Measurements from ENCODE around the gene HOXD11.

DNA sequence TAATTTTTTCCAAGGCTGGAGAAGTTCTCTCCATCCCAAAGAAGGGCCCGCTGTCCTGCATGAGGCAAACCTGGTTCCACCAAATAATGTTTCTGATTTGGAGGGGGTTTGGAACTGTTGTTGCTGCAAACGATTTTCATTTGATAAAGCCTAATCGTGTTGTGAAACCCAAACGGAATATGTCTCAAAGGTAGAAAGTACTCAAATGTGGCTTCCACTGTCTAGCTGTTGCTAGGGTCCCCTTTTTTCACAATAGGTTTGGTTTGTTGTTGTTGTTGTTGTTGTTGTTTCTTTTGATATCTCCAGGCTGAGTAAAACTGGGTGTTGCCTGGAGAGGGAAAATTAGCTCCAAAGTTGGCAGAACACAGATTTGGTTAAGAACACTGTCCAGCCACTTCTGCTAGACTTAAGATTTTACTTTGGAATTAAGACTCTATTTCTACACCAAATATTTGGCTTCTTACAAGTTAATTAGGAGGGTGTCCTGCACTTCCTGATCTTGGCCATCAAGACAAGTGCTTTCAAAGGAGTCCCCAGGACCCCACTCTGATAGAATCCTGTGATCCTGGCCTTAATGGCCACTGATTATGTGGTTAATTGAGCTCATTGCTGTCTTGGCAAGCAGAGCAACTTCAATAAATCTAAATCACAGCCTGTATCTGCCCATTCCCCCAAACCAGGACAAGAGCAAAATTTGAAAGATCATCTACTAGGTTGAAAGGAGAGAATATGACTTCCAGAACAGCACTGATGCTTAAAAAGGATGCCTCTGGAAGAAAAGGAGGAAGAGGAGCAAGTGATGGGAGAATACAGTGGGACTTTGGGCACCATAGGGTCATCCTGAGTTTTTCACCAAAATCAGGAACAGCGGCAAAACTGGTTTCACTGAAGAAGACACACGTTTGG lies 17.9 kb upstream of the HOXD11 start:
- TF ChIP-seq POLR2AphosphoS5 (IDR thresholded peaks at IDR 0.05) (no peak), POLR2A (IDR thresholded peaks at IDR 0.05) (no peak), EP300 (IDR thresholded peaks at IDR 0.05) (no peak)
- TF ChIP-seq, protein P1, sequence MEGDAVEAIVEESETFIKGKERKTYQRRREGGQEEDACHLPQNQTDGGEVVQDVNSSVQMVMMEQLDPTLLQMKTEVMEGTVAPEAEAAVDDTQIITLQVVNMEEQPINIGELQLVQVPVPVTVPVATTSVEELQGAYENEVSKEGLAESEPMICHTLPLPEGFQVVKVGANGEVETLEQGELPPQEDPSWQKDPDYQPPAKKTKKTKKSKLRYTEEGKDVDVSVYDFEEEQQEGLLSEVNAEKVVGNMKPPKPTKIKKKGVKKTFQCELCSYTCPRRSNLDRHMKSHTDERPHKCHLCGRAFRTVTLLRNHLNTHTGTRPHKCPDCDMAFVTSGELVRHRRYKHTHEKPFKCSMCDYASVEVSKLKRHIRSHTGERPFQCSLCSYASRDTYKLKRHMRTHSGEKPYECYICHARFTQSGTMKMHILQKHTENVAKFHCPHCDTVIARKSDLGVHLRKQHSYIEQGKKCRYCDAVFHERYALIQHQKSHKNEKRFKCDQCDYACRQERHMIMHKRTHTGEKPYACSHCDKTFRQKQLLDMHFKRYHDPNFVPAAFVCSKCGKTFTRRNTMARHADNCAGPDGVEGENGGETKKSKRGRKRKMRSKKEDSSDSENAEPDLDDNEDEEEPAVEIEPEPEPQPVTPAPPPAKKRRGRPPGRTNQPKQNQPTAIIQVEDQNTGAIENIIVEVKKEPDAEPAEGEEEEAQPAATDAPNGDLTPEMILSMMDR (IDR thresholded peaks at IDR 0.05), result no peak

Data from stomach (tissue), 4 donors.